Caco-2 (cell line): ENCODE measurements around the gene NFIA. TPM values are rescaled to one million over a fixed set of nuclear protein-coding genes. Genes with fewer than 3 reads are reported as not detected.

Experiments used
- BruUV-seq: library from RNA; stranded (reverse); fragments of 400-500 nt; replicated peaks from 2 replicates; lab custom pipeline; 2021; lab: Mats Ljungman, UMichigan
- CTCF ChIA-PET: fragments of 300-600 bp; sonication (Branson Sonifier 250); formaldehyde crosslinking; loops from one replicate; lab custom pipeline; 2022; ENCODE audit warnings: antibody characterized with exemption; lab: Charles Lee
- POLR2A ChIA-PET: fragments of 300-600 bp; sonication (Branson Sonifier 250); formaldehyde crosslinking; loops from one replicate; lab custom pipeline; 2022; ENCODE audit warnings: antibody characterized with exemption; lab: Charles Lee
- DNase-seq, 2 experiments: peaks; one replicate each; pipeline versions ENCODE4 v3.0.0 to v3.0.0-alpha.2; 2020 to 2022
- H3K27me3 ChIP-seq: replicated peaks from 2 replicates; pipeline ENCODE4 v1.6.0; 2011; ENCODE audit warnings: low read length; ENCODE audit not compliant: control insufficient read depth, insufficient read depth
- H3K36me3 ChIP-seq: 2 replicates; pipeline ENCODE4 v1.5.1; 2011; ENCODE audit warnings: low read length; ENCODE audit not compliant: control insufficient read depth, insufficient read depth
- H3K4me1 ChIP-seq: fragments of 250-450 bp; sonication (Bioruptor Pico); 2 replicates; pipeline ENCODE4 v1.5.1; 2020; ENCODE audit warnings: mild to moderate bottlenecking
- H3K4me3 ChIP-seq: 2 replicates; pipeline ENCODE4 v1.5.1; 2011; ENCODE audit warnings: low read depth, mild to moderate bottlenecking, control low read depth, low read length
- H3K9me3 ChIP-seq: fragments of 250-450 bp; sonication (Bioruptor Pico); 2 replicates; pipeline ENCODE4 v1.5.1; 2020; ENCODE audit warnings: mild to moderate bottlenecking, moderate library complexity
- H3K27ac Mint-ChIP-seq: one replicate; pipeline ENCODE4 v1.8.0; 2022; ENCODE audit warnings: mixed read lengths; ENCODE audit not compliant: unreplicated experiment
- H3K27me3 Mint-ChIP-seq: one replicate; pipeline ENCODE4 v1.8.0; 2022; ENCODE audit warnings: mixed read lengths; ENCODE audit not compliant: insufficient read depth, unreplicated experiment
- H3K36me3 Mint-ChIP-seq: one replicate; pipeline ENCODE4 v1.8.0; 2022; ENCODE audit warnings: mild to moderate bottlenecking, mixed read lengths; ENCODE audit not compliant: insufficient read depth, unreplicated experiment
- H3K4me1 Mint-ChIP-seq: one replicate; pipeline ENCODE4 v1.8.0; 2022; ENCODE audit warnings: low read depth, mixed read lengths; ENCODE audit not compliant: unreplicated experiment
- H3K4me3 Mint-ChIP-seq: one replicate; pipeline ENCODE4 v1.8.0; 2022; ENCODE audit warnings: mild to moderate bottlenecking, moderate library complexity, mixed read lengths; ENCODE audit not compliant: unreplicated experiment
- H3K9me3 Mint-ChIP-seq: one replicate; pipeline ENCODE4 v1.8.0; 2022; ENCODE audit warnings: mixed read lengths; ENCODE audit not compliant: unreplicated experiment
- CTCF ChIP-seq, 2 experiments: fragments of 200-600 bp in 1 of 2; IDR thresholded peaks; 1 replicate in 1 of 2; 2 replicates in 1 of 2; pipeline versions ENCODE4 v1.5.1 to v1.8.0; 2011 to 2022; ENCODE audit warnings: antibody characterized with exemption in 1 of 2, control low read depth in 1 of 2, inconsistent platforms in 1 of 2, low read depth in 1 of 2, low read length in 1 of 2, mild to moderate bottlenecking in 1 of 2, moderate library complexity in 1 of 2; ENCODE audit not compliant: insufficient read depth in 1 of 2, severe bottlenecking in 1 of 2, unreplicated experiment in 1 of 2
- intact Hi-C: fragments of 100-400 bp; cut with micrococcal nuclease; formaldehyde crosslinking; loops from one replicate; pipeline ENCODE4 v1.10.0; 2022; ENCODE audit not compliant: unreplicated experiment
- total RNA-seq: library from RNA; stranded (reverse); gene quantifications from 2 replicates; pipeline ENCODE4 v1.2.3, GENCODE V29; 2022

The NFIA gene
- total RNA-seq, 1 experiment from 2014 or later, result 1.4 TPM

GRCh38 chr1:61080413-61081143 lies 1.8 kb upstream of the NFIA start:
- Mint-ChIP-seq H3K9me3 (no peaks in the 10 kb centered on the region), H3K36me3 (peaks cover 8% of the 10 kb centered on the region), H3K27me3 (peaks cover 3% of the 10 kb centered on the region), H3K27ac (no peak overlapping the region), H3K4me1 (no peaks in the 10 kb centered on the region), H3K4me3 (peak overlapping the region; percentile 51)
- ChIA-PET POLR2A (no interaction called here), CTCF (no interaction called here)
- BruUV-seq, result no TSS peak
- no peak for TF ChIP-seq CTCF (IDR thresholded peaks at IDR 0.05; ENCODE audit: insufficient read depth in 1 of 2, low read depth in 1 of 2, low read length in 1 of 2, severe bottlenecking in 1 of 2, unreplicated experiment in 1 of 2)
- Histone ChIP-seq H3K4me3 (no peak overlapping the region), H3K27me3 (no peaks in the 10 kb centered on the region), H3K9me3 (no peaks in the 10 kb centered on the region), H3K4me1 (no peaks in the 10 kb centered on the region), H3K36me3 (no peaks in the 10 kb centered on the region)
- intact Hi-C loops, result no loop called here
- no peak for DNase-seq

GRCh38 chr1:61081144-61081685 lies 1.1 kb upstream of the NFIA start:
- Mint-ChIP-seq H3K27ac (no peak overlapping the region), H3K4me3 (peak overlapping the region; percentile 64), H3K27me3 (peaks cover 3% of the 10 kb centered on the region), H3K9me3 (no peaks in the 10 kb centered on the region), H3K4me1 (no peaks in the 10 kb centered on the region), H3K36me3 (peaks cover 8% of the 10 kb centered on the region)
- CTCF ChIA-PET, result no interaction called here
- intact Hi-C loops, result no loop called here
- POLR2A ChIA-PET, result no interaction called here
- DNase-seq, result no peak
- Histone ChIP-seq H3K4me1 (no peaks in the 10 kb centered on the region), H3K9me3 (no peaks in the 10 kb centered on the region), H3K36me3 (no peaks in the 10 kb centered on the region), H3K4me3 (peak overlapping the region; percentile 55), H3K27me3 (no peaks in the 10 kb centered on the region)
- TF ChIP-seq CTCF (IDR thresholded peaks at IDR 0.05; ENCODE audit: insufficient read depth in 1 of 2, low read depth in 1 of 2, low read length in 1 of 2, severe bottlenecking in 1 of 2, unreplicated experiment in 1 of 2), result no peak
- BruUV-seq, result no TSS peak

GRCh38 chr1:61081686-61082310 lies 563 bp upstream of the NFIA start:
- no peak for TF ChIP-seq CTCF (IDR thresholded peaks at IDR 0.05; ENCODE audit: insufficient read depth in 1 of 2, low read depth in 1 of 2, low read length in 1 of 2, severe bottlenecking in 1 of 2, unreplicated experiment in 1 of 2)
- POLR2A ChIA-PET, result no interaction called here
- H3K4me1 ChIP-seq, result no peaks in the 10 kb centered on the region
- Mint-ChIP-seq H3K9me3 (no peaks in the 10 kb centered on the region), H3K27ac (no peak overlapping the region), H3K4me3 (peak overlapping the region; percentile 64), H3K36me3 (peaks cover 8% of the 10 kb centered on the region), H3K4me1 (no peaks in the 10 kb centered on the region), H3K27me3 (peaks cover 3% of the 10 kb centered on the region)
- DNase-seq, result peak in 1 of 2 experiments; percentile 49
- H3K9me3 ChIP-seq, result no peaks in the 10 kb centered on the region
- H3K4me3 ChIP-seq, result peak overlapping the region; percentile 55
- H3K36me3 ChIP-seq, result no peaks in the 10 kb centered on the region
- BruUV-seq, result no TSS peak
- no peaks in the 10 kb centered on the region for H3K27me3 ChIP-seq
- intact Hi-C loops, result no loop called here
- CTCF ChIA-PET, result interaction anchor here (0.7 kb wide), 2 partner anchors 223 to 801 kb away, joined by 3 to 6 read pairs; no protein-coding TSS in a partner anchor
